ENCODE data around the gene GOLT1A.

The GOLT1A gene

DNA sequence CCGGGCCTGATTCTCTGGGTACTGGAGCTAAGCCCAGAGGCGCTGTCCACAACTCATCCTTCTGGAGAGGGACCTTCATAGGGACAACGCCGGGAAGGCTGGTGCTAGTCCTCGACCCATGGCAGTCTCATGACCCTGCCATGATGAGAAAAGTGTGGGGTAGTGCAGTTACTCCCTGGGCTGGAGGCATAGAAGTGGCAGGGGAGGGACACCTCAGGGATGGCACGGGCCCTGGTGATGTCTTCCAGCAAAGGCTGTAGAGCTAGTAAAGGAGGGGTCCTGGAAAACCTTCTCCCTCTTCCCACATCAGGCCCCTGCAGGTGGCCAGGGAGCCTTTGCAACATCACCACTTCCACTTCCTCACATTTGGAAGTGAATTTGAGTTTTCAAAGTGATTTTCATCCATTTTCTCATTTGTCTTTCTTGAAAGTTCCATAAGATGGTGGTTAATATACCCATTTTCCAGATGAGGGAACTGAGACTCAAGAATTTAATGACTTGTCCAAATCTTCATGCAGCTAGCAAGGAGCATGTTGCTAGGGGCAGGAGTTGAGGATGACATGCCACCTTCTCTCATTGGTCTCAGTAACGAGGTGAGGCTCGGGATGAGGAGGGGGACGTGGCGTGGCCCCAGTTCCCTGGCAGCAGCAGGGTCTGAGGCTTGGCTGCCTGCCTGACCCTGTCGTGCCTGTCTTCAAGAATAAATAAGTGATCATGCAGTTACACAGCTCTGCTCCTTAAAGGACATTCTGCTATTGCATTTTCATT lies 3.3 kb upstream of the GOLT1A start:
- DNase-seq: no peak

DNA sequence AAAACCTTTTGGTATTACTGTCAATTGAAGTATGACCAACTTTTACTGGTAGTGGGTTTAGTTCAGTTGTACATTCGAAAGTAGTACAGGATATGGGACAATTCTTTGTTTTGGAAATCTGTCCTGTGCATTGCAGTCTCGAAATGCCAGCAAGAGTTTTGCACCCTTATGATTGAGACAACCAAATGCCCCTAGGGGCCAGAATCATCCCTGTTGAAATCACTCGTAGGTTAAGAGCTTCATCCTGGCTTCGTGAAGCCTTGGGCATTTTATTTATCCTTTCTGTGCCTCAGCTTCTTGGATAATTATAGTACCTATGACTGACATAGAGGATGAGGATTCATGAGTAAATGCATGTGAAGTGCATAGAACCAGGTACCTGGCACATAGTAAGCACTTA lies 2.4 kb upstream of the GOLT1A start:
- DNase-seq: no peak

DNA sequence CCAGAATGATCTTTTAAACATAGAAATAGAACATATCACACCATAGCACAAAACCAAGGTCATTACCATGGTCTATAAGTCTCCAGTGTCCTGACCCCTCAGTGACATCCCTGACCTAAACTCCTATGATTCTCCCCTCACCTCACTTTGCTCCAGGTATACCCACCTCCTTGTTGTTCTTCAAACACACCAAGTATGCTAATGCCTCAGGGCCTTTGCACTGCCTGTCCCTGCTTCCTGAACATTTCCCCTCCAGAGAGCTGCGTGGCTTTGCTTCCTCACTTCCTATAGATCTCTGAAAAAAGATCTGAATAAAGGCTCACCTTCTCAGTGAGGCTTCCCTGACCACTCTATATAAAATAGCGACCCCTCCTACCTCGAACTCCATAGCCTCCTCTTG lies 1.1 kb downstream of the GOLT1A start:
- DNase-seq: no peak

DNA sequence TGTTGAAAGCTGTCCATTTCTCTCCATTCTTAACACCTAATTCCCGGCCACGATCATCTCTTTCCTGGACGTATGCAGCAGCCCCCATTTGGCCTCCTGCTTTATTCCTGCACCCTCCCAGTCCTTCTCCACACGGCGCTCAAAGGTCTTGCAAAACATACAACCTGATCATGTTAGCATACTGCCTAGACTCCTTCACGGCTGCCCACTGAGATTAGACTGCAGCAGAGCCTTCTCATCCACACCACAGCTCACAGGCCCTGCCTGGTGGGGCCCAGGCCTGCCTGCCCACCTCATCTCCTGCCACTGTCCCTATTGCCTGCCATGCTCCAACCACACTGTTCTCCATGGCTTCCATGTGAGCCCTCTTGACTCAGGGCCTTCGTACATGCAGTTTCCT lies 2.7 kb downstream of the GOLT1A start:
- no peak for DNase-seq

DNA sequence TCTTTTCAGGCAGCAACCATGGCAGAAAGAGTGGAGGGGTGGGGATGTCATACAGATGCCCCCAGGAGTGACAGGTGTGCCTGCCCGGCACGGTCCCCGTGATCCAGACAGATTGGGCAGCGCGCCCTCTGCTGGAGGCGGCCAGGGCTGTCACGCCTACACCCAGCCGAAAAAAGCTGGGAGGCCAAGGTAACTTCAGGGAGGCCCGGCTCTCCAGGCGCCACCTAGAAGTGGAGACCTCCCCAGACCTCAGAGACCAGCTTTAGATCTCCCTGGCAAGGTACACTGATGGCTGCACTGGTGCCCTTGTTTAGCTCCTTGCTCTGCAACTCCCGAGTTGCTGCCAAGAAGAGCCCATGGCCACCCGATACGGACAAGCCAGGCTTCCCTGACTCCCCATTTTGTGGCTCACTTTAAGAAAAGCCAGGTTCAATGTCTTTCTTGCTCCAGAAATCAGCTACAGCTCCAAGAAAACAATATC lies 6.6 kb downstream of the GOLT1A start:
- peak; percentile 12 for DNase-seq

DNA sequence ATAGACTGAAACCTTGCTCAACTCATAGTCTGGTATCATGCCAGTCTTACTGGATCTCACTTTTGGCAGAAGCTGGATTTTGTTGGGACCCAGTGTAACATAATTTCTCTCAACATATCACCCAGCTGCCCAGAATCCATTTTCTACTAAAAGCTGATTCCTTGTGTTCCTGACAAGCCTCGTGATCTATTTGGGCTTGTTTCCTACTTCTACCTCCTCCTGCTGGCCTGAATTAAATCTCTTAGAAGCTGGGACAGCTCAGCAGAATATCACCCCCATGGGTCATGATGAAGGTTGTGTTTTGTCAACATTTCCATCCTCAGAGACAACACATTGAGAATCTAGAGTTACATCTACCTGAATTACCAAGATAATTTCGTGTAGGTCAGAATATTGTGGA lies 7.7 kb downstream of the GOLT1A start:
- DNase-seq: peak; percentile 8

DNA sequence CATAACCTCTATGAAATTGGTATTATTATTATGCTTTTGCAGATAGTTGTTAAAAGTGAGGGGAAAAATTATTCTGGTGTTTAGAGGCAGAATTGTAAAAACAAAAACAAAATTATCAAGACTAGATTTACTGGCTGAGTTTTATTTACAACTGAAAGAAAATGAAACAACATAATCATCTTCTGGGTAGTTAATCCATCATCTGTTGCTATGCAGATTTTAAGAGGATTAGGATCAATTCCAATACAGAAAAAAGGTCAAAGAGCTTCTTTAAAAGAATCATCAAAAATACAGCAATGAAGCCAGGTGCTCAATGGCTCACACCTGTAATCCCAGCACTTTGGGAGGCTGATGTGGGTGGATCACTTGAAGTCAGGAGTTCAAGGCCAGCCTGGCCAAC lies 8.3 kb downstream of the GOLT1A start:
- DNase-seq: no peak

DNA sequence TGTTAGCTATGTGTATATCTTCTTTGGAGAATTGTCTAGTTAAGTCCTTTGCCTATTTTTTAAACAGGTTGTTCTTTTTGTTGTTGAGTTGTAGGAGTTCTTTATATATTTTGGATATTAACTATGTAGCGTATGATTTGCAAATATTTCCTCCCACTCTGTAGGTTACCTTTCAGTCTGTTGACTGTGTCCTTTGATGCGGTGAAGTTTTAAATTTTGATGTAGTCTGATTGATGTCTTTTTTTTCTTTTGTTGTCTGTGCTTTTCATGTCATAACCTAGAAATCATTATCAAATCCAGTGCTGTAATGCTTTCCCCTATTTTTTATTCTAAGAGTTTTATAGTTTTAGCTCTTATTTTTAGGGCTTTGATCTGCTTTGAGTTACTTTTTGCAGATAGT lies 8.8 kb downstream of the GOLT1A start:
- no peak for DNase-seq

DNA sequence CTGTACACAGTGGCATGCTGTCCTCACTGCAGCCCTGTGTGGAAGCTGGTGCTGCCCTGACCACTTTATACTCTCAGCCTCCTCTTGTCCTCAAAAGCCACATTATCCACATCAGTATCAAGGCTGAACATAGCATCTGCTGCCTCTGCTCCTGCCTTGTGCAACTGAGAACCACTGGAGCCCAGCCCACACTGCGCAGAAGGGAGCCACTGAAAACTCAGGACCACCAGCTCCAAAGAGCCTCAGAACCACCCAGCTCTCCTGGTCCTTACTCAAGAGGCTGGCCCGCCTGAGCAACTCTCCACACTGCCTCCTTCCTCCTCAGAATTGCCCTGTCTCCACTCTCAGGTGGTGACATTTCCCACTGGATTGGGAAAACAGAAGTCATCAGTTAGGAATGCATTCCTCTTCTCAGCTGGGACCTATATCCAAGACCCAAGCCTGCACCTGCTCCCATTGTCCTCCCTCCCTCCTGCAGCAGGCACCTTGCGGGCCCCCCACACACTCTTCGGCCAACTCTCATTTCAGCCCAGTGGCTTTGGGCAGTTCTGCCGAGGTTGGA lies 10.5 kb downstream of the GOLT1A start:
- DNase-seq: no peak

DNA sequence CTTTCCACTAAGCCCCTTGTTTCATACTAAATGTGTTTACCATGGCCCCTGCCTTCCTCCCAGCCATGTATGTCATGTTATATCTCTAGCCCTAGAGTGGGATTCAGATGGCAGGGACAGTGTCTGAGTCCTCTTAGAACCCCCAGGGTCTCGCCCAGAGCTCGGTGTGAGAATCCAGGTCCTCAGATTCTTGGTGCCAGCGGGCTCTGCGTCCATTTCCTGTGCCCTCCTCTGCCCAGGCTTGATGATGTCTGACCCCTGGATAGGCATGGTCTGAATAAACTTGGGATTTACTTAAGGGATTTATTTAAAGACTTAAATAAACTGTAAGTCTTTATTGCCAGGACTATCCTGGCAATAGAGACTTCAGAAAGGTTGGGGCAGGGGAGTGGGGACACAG lies 11.3 kb downstream of the GOLT1A start:
- DNase-seq: no peak

DNA sequence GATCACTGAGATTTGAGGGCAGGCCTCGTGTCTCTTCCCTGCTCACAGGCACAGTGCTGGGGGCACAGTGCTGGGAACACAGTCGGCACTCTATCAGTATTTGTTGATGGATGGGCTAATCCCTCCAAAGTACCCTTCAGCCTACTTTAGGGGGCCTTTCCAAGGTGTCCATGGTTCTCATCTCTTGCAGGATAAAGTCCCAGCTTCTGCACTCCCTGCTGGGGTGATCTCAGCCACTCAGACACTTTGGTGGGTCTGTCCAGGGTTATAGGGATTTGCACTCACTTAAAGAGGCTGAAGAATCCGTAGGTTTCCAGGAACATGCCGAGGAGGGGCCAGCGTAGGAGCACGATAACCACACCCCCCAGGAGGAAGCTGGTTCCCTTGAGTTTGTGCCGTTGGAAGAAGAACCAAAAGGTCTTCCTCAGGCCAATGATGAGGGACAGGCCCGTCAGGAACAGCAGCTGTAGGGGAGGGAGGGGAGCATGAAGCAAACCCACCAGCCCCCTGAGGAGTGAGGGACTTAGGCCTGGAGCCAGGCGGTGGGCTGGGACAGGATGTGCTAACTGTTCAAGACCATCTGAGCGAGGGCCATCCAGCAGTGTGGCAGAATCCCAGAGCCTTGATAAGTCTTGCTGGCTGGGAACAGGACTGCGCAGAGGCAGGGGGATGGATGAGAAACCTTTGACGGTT lies 12.3 kb downstream of the GOLT1A start:
- no peak for DNase-seq

DNA sequence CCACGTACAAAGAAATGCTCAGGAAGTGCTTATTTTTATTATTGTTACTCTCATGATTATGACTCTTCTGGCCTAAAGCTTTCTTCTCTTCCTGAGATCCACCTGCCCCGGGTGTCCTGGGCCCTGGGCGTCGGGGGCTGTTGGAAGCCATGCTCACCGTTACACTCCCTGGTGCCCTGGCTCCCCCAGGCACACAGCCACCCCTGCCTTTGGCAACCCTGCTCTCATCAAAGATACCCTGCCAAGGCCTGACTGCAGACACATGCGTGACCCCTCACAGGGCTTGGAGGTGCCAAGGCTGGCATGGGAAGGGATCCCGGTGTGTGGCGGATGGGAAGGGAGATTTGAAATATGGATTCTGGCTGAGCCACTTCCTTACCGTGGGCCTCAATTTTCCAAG lies 14.2 kb downstream of the GOLT1A start:
- no peak for DNase-seq

DNA sequence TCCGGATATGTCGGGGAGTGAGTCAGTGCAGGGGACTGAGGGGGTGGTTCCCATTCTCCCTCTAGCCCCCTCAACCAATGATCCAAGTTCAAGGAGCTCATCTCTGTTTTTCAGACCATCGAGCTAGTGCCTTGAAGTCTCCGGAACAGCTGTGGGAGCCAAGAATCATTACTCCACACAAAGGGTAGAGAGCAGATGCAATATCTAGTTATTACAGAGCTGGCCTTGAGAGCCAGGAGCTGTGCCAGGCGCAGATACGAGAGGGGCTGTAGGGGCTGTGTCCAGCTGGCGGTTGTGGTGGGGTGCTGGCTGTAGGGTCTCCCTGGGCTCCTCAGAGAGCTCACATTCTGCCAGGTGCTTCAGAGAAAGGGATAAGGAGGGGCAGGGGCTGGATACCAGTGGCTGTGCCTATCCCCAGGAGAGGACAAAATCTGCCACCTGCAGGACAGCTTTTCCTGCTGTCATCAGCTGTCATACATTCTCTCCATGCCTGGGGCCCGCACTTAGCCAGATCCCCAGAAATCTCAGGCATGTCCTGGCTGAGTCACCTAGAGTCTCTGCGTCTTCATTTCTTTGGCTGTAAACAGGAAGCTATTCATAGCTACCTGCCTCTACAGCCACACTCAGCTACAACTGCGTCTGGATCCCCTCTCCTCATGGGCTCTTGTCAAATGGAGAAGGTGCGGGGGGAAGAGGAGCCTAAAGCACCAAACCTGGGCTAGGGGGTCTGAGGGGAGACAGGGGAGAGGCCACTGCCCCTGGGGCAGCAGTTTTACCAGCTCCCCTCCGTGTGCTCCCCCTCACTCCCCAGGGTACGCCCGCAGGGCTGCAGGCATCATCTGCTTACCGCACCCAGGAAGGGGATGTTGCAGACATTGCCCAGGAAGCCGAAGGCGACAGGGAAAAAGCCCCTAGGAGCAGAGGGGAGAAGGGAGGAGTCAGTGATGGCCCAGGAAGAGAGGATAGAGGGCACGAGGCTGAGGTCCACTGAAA lies 15.1 kb downstream of the GOLT1A start:
- peak; percentile 49 for DNase-seq

DNA sequence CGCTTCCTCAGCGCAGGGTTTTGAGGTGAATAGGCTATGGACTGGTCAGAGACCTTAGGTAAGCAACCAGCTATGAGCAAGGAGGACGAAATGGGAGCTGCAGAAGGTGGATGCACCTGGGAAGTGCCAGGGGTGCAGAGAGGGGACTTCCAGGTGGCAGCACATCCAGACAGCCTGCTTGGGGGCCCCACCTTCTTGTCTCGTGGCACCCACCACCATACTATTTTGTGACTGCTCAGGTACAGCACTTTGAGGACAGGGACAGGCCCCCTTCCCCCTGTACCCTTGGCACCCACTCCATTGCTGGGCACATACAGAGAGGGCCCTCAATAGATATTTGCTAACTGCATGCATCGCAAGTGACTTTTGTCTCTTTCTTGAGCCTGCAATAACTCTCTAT lies 16.7 kb downstream of the GOLT1A start:
- DNase-seq: no peak

DNA sequence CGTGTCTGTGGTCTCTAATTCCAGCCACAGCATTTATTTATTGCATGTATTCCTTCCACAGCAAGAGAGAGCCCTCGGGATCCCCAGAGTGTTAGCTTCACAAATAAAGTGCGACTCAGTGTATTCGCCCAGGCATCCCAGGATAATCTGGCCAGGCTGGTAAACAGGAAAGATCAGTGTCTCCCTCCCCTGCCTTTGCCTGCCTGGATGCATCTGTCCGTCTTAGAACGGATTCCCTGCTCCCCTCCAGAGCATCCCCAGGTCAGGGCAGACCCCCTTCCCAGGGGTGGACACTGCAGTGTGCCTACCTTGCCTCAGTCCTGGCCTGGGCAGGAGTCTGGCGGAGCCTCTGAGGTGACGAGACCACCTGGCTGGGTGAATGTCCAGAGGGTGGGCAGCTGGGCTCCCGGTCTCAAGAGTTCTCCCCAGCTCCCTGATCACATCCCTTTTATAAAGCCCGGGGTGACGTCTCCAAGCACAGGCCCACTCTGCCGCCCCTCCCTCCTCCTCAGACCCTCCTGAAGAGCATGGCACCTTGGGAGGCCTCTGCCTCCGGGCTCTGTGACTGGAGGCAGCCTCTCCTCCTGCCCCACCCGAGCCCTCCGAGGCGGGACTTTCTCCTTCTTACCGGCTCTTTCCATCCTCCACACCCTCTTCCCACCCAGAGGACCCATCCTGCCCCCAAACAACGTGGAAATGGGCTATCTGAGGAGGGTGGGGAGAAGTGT lies 17.6 kb downstream of the GOLT1A start, which contains the start of gene KISS1:
Gene KISS1, minus strand, starts transcription at position 424 of the 728 bp plus-strand sequence. CDS start 3,615 bp downstream, outside the sequence.
- no peak for DNase-seq

DNA sequence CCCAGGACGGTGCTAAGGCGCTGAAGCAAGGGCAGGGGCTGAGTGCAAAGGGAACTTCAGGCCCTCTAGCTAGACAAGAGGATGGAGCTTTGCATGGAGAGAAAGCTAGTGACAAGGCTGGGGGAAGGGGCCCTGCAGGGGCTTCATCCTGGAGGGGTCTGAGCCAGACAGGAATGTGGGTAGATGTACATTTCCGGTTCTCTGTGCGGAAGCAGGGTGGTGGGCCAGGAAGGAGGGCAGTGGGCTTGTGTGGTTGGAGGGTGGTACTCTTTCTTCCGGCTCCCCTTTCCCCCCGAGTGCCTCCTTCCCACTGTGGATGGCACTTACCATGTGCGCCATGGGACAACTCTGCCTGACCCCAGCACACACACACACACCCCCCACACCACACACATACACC lies 19.0 kb downstream of the GOLT1A start:
- DNase-seq: no peak

DNA sequence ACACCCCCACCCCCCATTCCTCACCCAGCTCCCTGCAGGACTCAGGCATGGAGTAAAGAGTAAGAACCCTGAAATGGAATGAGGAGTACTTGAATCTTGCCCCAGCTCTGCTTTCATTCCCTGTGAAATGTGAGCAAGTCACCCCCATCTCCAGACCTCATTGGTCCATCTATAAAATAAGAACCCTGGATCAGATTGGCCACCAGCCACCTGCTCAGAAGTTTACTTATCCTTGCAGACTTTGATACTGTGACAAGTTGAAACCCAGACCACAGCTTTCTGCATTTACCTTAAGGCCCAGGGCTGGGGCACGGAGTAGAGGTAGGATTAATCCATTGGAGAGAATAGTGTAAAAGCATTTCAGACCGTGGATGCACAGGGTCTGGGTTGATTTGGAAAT lies 19.7 kb downstream of the GOLT1A start:
- DNase-seq: no peak

DNA sequence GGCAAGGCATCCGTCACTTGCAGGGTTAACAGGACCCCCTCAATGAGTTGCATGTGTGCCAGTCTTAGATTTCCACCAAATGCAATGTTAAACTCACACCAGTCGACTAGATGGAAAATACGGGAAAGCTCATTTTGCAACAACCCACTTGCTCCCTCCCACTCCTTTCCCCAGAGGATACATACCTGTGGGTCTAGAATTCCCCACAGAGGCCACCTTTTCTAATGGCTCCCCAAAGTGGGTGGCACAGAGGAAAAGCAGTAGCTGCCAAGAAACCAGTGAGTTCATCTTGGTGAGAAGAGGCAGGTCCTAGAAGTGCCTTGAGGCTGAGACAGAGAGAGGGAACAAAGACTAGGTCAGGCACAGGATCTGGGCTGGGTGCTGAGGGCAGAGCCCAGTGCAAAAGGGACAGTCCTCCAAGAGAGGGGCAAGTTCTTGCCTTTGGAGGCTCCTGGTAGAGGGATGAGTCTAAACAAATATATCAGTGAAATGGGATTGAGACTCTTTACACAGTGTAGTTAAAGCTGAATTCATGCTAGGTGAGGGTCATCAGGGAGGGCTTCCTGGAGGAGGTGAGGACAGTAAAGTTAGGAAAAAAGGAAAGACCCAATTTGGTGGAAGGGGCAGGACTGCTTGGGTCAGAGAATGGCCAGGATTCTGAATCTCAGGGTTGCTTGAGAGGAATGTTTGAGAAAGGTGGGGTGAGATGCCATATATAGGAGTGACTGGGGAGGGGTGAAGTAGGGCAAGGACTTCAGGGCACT lies 21.0 kb downstream of the GOLT1A start:
- no peak for DNase-seq

DNA sequence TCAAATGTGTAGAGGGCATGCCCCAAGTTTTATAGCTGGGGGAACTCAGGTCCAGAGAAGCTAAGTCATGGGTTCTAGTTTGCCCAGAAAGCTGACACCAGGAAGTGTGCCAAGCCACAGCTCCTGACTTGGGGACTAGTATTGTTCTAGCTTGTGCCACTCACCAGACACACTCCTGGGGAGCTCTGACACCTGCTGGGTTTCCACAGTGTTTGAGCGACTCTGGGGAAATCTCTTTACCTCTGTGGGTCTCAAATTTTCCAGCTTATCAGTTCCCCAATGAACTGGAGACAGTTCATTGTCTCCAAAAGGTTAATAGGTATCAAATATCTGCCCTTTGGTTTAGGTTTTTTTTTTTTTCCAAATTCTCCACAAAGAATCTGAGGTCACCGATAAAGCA lies 21.7 kb downstream of the GOLT1A start:
- no peak for DNase-seq

DNA sequence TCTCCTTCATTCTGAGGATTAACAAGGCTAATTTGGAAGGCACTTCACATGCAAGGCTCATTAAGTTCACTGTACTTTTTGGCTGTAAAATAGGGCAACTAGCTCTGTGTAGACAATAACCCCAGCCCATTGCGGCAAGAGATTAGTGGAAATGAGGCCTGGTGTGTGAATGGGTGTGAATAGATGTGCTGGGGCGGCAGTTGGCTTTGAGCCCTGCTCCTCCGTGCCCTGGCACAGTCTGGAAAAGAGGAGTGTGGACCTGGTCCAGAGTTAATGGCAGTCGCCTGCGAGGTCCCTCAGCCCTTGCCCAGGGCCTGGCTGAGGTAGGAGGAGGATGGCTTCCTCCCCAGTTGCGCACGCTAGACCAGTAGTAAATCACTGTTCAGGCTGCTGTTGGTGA lies 22.3 kb downstream of the GOLT1A start:
- no peak for DNase-seq
